Upper lobe of left lung (tissue), 4 donors: ENCODE data around the gene OR13J1.

Experiments
- CTCF ChIP-seq, 6 experiments: fragments of 450-650 bp in 4 of 6; fragments of 200-600 bp in 2 of 6; sonication (generic) in 2 of 6; IDR thresholded peaks; one replicate each; pipeline ENCODE4 v1.5.1; 2016 to 2019; ENCODE audit warnings: antibody characterized with exemption in 6 of 6
- POLR2A ChIP-seq, 4 donors: fragments of 450-650 bp; IDR thresholded peaks; one replicate each; pipeline ENCODE4 v1.5.1; 2016 to 2017; ENCODE audit warnings: antibody characterized with exemption in 4 of 4, mild to moderate bottlenecking in 2 of 4
- POLR2AphosphoS5 ChIP-seq, 2 donors: sonication (generic); formaldehyde crosslinking; IDR thresholded peaks; one replicate each; pipeline ENCODE4 v1.5.1; 2017; ENCODE audit warnings: antibody characterized with exemption in 2 of 2

GRCh38 chr9:35834260-35835215 is 35.7 kb downstream of the OR13J1 start:
- TF ChIP-seq CTCF (IDR thresholded peaks at IDR 0.05), result no peak
- TF ChIP-seq POLR2A (IDR thresholded peaks at IDR 0.05), result no peak
- no peak for TF ChIP-seq POLR2AphosphoS5 (IDR thresholded peaks at IDR 0.05)
